Colonic mucosa (tissue), 4 donors: ENCODE measurements around the gene EPHB6. TPM values are rescaled to one million over a fixed set of nuclear protein-coding genes. Genes with fewer than 3 reads are reported as not detected.

Experiments used
- DNase-seq: peaks from one replicate; pipeline ENCODE4 v3.0.0-alpha.2; 2020
- H3K27ac ChIP-seq: fragments of 200-600 bp; one replicate; pipeline ENCODE4 v1.8.0; 2021
- H3K27me3 ChIP-seq: fragments of 200-600 bp; one replicate; pipeline ENCODE4 v1.8.0; 2021
- H3K36me3 ChIP-seq: fragments of 200-600 bp; one replicate; pipeline ENCODE4 v1.8.0; 2021
- H3K4me1 ChIP-seq: fragments of 200-600 bp; one replicate; pipeline ENCODE4 v1.8.0; 2021; ENCODE audit warnings: mild to moderate bottlenecking
- H3K4me3 ChIP-seq: fragments of 200-600 bp; one replicate; pipeline ENCODE4 v1.8.0; 2021
- H3K9ac ChIP-seq, 2 donors: one replicate each; pipeline ENCODE4 v1.7.0; 2013; ENCODE audit warnings: control low read depth in 2 of 2, low read depth in 2 of 2, low read length in 2 of 2
- H3K9me3 ChIP-seq: fragments of 200-600 bp; one replicate; pipeline ENCODE4 v1.8.0; 2021
- intact Hi-C: fragments of 100-400 bp; cut with DNase I; formaldehyde crosslinking; loops from one replicate; pipeline ENCODE4 v1.14.1; 2022
- total RNA-seq, 2 donors: library from RNA; stranded (reverse); fragmentation: NEBNext Ultra II Directional in 1 of 2; extraction: Animal tissue kit (Norgen Biotek cat#: 25700) in 1 of 2; gene quantifications; one replicate each; pipeline ENCODE4 v1.2.1, GENCODE V29; 2021
- TF ChIP-seq, protein P1 (sequence below): fragments of 200-600 bp; IDR thresholded peaks from one replicate; pipeline ENCODE4 v1.8.0; 2022; ENCODE audit warnings: antibody characterized with exemption, mild to moderate bottlenecking
- donor health status: healthy.
- donor health status: DM: no; HTN: no; CAD: no.
- donor health status: DM: no; HTN: no; CAD: no.

EPHB6 gene
- total RNA-seq, 2 donors from 2014 or later: 1.5 to 2.3 TPM

DNA sequence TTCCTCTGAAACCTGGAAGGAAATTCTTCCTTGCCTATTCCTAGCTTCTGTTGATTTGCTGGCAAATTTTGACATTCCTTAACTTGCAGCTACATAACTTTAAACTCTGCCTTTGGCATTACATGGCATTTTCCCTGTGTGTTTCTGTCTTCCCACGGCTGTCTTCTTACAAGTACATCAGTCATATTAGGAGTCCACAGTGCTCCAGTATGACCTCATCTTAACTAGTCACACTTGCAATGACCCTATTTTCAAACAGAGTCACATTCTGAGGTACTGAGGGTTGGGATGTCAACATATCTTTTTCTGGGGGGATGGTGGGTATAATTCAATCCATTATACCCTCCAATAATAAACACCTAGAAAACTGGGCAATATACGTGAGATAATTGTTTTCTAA is 37.4 kb upstream of the EPHB6 start:
- H3K36me3 ChIP-seq: no peaks in the 10 kb centered on the region
- DNase-seq: no peak
- no peak overlapping the region for H3K9ac ChIP-seq
- no peak overlapping the region for H3K27ac ChIP-seq
- intact Hi-C loops: no loop called here
- no peak overlapping the region for H3K4me3 ChIP-seq
- H3K4me1 ChIP-seq: no peaks in the 10 kb centered on the region
- no peaks in the 10 kb centered on the region for H3K27me3 ChIP-seq
- TF ChIP-seq, protein P1, sequence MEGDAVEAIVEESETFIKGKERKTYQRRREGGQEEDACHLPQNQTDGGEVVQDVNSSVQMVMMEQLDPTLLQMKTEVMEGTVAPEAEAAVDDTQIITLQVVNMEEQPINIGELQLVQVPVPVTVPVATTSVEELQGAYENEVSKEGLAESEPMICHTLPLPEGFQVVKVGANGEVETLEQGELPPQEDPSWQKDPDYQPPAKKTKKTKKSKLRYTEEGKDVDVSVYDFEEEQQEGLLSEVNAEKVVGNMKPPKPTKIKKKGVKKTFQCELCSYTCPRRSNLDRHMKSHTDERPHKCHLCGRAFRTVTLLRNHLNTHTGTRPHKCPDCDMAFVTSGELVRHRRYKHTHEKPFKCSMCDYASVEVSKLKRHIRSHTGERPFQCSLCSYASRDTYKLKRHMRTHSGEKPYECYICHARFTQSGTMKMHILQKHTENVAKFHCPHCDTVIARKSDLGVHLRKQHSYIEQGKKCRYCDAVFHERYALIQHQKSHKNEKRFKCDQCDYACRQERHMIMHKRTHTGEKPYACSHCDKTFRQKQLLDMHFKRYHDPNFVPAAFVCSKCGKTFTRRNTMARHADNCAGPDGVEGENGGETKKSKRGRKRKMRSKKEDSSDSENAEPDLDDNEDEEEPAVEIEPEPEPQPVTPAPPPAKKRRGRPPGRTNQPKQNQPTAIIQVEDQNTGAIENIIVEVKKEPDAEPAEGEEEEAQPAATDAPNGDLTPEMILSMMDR: no peak
- H3K9me3 ChIP-seq: no peaks in the 10 kb centered on the region

DNA sequence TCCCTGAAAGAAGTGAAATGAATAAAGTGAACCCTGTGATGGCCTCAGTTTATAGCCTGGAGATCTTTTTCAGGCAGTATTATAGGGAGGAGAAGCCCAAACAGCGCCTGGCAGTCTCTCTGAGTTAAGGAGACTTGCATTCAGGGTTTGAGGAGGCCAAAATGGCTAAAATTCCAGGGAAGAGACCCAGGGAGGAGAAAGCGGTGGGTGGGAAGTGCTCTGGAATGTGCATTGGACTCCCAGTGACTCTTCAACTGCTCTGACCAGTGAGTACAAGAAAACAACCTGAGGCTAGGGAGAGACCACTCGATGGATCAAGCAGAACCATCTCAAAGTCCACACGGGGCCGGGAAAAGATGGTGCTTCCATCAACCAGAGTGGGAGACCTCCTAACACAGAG is 35.3 kb upstream of the EPHB6 start:
- Histone ChIP-seq H3K9me3 (no peaks in the 10 kb centered on the region), H3K9ac (no peak overlapping the region), H3K4me1 (no peaks in the 10 kb centered on the region), H3K36me3 (no peaks in the 10 kb centered on the region), H3K27ac (no peak overlapping the region), H3K27me3 (no peaks in the 10 kb centered on the region), H3K4me3 (no peak overlapping the region)
- TF ChIP-seq, protein P1: no peak
- DNase-seq: no peak
- intact Hi-C loops: no loop called here

DNA sequence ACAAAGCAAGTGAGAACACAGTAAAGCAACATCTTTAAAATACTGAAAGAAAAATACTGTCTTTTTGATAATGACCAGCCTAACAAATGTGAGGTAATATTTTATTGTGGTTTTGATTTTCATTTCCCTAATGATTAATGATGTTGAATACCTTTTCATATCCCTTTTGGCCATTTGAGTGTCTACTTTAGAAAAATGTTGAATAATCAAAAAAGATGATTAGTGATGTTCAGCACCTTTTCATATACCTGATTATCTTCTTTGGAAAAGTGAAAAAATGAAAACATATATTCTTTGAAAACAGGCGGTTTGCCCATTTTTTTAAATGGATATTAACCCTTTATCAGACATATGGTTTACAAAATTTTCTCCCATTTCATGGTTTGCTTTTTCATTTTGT is 32.2 kb upstream of the EPHB6 start:
- no peaks in the 10 kb centered on the region for H3K36me3 ChIP-seq

DNA sequence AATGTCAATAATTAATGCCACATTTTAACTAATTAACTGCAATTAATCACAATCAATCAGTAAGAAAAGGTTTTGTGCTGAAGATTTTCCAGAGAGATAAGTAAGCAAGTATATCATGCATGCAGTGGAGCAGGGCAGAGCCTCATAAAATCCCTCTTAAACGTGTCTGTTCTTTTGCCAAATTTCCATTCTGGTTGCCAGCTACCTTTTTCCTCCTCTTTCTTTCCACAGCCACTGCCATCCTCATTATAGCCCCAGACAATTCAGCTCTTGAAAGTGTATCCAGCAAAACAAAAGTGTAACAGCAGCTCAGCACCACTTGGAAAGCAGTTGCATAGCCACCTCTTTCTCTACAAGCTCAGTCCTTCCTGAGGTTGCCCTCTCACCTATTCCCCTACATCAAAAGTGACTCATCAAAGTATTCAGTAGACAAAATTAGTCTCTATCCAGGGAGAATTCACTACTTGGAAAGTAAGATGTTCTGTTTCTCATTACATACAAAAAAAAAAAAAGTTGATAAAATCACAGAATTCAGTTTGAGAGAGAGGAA is 26.9 kb upstream of the EPHB6 start:
- Histone ChIP-seq H3K9ac (no peak overlapping the region), H3K27me3 (no peaks in the 10 kb centered on the region), H3K27ac (no peak overlapping the region), H3K36me3 (no peaks in the 10 kb centered on the region), H3K9me3 (no peaks in the 10 kb centered on the region), H3K4me3 (no peak overlapping the region), H3K4me1 (no peaks in the 10 kb centered on the region)
- TF ChIP-seq, protein P1: no peak
- no peak for DNase-seq
- intact Hi-C loops: no loop called here

More for the DNA sequence above, 32.2 kb upstream of the EPHB6 start:
- TF ChIP-seq, protein P1: no peak
- intact Hi-C loops: no loop called here
- H3K4me3 ChIP-seq: no peak overlapping the region
- H3K27me3 ChIP-seq: no peaks in the 10 kb centered on the region
- no peaks in the 10 kb centered on the region for H3K4me1 ChIP-seq
- DNase-seq: no peak
- H3K27ac ChIP-seq: no peak overlapping the region
- H3K9ac ChIP-seq: no peak overlapping the region
- no peaks in the 10 kb centered on the region for H3K9me3 ChIP-seq

DNA sequence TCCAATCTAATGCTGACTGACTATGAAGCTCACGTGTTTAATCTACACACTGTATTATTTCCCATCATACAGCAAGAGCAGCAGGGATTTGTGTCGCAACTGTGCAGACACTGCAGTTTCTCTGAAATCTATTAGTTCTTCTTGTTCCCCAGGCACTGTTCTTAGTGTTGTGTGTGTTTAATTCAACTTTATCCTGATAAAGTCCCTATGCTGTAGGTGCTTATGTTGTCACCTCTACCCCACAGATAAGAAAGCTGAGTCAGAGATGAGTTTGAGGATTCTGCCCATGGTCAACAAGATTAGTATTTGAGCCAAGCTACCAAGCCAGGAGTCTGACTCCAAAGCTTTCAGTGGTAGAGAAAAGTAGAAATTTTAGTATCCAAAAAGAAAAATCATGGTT is 22.5 kb upstream of the EPHB6 start:
- intact Hi-C loops: no loop called here
- H3K27ac ChIP-seq: no peak overlapping the region
- H3K4me3 ChIP-seq: no peak overlapping the region
- H3K9me3 ChIP-seq: no peaks in the 10 kb centered on the region
- H3K36me3 ChIP-seq: no peaks in the 10 kb centered on the region
- TF ChIP-seq, protein P1: no peak
- no peaks in the 10 kb centered on the region for H3K4me1 ChIP-seq
- H3K27me3 ChIP-seq: no peaks in the 10 kb centered on the region
- DNase-seq: no peak
- H3K9ac ChIP-seq: no peak overlapping the region
